NCI-H82 treated with DMSO at 0.1 percent for 48 hours (cell line): ENCODE data around the gene OST4.

Experiments
- DNase-seq: peaks from one replicate; lab custom pipeline; 2025; ENCODE audit not compliant: unreplicated experiment; lab: John Stamatoyannopoulos, UW

Gene OST4

DNA sequence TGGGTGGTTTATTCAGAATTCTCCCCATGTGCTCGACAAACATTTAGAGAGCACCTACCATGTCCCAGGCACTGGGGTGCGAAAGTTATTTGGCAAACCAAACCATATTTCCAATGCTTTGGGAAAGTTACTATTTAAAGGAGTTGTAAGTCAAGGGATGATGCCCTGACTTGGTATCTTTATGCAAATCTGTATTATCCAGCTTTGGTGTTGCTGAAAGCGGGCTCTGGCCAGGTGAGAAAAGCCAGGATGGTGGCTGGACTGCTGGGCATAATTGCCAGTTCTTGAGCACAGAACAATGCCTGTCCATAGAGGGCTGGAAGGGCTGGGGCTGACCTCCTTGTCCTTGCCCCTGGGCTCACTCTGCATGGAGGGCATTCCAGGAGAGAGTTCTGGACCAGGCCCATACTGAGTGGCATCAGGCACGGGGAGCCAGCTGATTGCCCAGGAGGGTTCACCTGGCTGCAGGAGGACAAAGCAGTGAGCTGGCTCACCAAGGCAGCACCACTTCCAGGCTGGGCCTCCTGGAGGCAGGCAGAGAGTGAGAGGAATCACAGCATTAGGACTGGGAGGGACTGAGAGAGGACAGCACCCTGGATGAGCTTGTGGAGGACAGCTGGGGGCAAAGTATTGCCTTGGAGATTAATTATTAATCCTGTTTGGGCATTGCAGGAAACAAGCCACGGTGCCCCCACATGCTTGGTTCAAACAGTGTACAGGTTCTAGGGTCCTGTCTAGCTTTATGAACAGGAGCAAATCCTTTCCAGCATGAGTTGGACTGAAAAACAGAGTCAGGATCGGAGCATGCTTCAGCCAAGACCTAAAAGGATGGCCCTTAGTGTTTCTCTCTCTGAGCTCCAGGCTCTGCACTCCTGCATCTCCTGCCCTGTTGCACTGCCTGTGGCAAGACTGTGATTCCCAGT lies 22.2 kb upstream of the OST4 start:
- peak; percentile 60 for DNase-seq

GRCh38 chr2:27092696-27093429 lies 21.4 kb upstream of the OST4 start:
- DNase-seq = no peak

- no peak for DNase-seq
Observed at GRCh38 chr2:27091746-27092695, 20.6 kb upstream of the OST4 start.

- no peak for DNase-seq
Observed at GRCh38 chr2:27089111-27089954, 17.9 kb upstream of the OST4 start.

- DNase-seq = no peak
Observed at GRCh38 chr2:27088634-27089033, 17.2 kb upstream of the OST4 start.

DNA sequence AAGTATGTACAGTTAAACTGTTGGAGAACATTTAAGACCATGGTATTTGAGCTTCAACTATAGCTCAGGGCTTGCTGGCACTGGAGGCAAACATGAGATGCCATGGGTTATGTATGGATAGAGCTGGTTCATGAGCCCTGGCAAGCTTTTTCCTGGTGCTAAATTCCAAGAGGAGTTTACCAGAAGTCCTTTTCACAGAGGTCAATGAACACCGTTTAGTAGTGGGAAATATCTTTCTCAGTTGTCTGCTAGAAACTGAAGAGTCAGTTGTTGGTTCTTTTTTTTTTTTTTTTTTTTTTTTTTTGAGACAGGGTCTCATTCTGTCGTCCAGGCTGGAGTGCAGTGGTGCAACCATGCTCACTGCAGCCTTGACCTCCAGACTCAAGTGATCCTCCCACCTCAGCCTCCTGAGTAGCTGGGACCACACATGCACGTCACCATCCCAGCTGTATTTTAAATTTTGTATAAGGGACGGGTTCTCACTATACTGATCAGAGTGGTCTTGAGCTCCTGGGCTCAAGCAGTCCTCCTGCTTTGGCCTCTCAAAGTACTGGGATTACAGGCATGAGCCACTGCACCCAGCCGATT lies 16.5 kb upstream of the OST4 start:
- DNase-seq = no peak

DNA sequence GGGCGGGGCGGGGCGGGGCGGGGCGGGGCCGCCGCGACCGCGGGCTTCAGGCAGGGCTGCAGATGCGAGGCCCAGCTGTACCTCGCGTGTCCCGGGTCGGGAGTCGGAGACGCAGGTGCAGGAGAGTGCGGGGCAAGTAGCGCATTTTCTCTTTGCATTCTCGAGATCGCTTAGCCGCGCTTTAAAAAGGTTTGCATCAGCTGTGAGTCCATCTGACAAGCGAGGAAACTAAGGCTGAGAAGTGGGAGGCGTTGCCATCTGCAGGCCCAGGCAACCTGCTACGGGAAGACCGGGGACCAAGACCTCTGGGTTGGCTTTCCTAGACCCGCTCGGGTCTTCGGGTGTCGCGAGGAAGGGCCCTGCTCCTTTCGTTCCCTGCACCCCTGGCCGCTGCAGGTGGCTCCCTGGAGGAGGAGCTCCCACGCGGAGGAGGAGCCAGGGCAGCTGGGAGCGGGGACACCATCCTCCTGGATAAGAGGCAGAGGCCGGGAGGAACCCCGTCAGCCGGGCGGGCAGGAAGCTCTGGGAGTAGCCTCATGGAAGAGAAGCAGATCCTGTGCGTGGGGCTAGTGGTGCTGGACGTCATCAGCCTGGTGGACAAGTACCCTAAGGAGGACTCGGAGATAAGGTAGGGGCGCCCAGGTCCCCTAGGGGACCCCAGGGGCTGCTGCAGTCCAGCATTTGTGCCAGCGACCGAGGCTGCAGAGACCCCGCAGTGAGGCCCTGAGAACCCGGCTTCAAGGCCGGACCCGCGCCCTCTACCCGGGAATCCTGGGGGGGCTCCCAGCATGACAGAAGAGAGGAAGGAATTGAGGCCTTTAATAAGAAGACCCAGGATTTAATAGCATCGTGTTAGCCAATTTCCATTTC lies 15.5 kb upstream of the OST4 start, which contains the start of gene KHK:
Gene KHK (plus strand): TSS at position 49 of the 870 bp plus-strand sequence. CDS start 488 bp downstream, at position 537.
- DNase-seq = no peak

- DNase-seq = peak; percentile 77
Observed at GRCh38 chr2:27086090-27086723, 14.8 kb upstream of the OST4 start.

- no peak for DNase-seq
Observed at GRCh38 chr2:27085673-27086089, 14.2 kb upstream of the OST4 start.

DNA sequence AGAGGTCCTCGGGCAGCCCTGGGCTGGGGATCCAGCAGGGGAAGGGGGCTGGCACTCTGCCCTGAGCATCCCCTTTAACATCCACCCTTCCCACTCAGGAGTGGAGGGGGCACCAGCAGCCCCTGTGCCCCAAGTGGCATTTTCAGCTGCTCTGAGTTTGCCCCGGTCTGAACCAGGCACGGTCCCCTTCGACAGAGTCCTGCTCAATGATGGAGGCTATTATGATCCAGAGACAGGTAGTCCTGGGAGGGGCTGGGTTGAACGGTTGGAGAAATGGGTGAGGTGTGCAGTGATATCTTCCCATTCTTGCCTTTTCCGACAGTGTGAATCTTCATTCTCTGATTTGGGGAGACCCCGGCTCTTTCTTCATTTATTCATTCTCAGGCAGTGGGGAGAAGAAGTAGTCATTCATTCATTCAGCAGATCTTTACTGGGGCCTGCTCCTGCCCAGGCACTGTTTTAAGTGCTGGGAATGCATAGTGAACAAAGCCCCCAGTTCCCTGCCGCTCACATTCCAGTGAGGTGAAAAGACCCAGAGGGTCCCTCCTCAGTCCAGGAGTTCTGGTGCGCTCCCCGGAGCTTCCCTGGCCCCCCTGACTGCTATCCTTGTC lies 13.7 kb upstream of the OST4 start:
- no peak for DNase-seq

DNA sequence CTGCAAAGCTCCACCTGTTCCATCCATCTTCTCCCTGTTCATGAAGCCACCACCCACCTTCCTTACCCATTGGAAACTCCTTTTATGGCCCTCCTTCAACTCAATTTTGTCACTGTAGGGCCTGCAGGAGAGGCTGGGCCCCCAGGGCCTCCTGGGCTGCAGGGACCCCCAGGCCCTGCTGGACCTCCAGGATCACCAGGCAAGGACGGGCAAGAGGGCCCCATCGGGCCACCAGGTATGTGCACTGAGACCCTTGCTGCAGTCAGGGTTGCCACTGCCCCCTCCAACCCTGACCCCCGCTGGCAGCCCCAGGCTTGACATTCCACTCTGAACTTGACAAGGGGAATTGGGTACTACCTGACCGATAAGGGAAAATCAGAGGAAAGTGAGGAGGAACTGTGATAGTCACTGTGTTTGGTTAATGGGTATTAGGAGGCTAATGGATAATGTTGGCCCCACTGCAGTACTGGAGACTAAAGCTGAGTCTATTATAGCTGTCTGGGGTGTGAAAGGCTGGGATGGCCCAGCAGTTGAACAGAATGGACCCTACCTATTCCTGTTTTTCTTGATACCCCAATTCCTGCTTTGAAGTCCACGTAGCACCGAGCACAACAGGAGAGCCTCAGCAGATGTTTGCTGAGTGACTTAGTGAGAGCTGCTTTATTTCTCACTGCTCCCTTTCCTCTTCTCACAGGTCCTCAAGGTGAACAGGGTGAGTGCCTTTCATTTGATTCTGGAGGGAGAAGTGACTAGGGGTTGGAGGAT lies 13.0 kb upstream of the OST4 start:
- no peak for DNase-seq

GRCh38 chr2:27083410-27084296 lies 12.2 kb upstream of the OST4 start:
- no peak for DNase-seq

- no peak for DNase-seq
Observed at GRCh38 chr2:27082773-27083409, 11.4 kb upstream of the OST4 start.

DNA sequence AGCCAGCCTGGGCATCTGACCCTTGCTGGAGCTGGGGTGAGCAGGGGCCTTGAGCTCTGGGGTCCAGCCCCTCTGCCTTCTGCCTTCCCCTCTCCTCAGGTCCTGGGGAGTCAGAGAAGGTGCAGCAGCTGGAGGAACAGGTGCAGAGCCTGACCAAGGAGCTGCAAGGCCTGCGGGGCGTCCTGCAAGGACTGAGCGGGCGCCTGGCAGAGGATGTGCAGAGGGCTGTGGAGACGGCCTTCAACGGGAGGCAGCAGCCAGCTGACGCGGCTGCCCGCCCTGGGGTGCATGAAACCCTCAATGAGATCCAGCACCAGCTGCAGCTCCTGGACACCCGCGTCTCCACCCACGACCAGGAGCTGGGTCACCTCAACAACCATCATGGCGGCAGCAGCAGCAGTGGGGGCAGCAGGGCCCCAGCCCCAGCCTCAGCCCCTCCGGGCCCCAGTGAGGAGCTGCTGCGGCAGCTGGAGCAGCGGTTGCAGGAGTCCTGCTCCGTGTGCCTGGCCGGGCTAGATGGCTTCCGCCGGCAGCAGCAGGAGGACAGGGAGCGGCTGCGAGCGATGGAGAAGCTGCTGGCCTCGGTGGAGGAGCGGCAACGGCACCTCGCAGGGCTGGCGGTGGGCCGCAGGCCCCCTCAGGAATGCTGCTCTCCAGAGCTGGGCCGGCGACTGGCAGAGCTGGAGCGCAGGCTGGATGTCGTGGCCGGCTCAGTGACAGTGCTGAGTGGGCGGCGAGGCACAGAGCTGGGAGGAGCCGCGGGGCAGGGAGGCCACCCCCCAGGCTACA lies 10.7 kb upstream of the OST4 start:
- no peak for DNase-seq

- DNase-seq = no peak
Observed at GRCh38 chr2:27080603-27080936, 9.1 kb upstream of the OST4 start.
